Measurements from ENCODE around the gene TASP1.
"Not testable (repeated sequence)": the region's sequence is repeated elsewhere in the genome, so short reads cannot be mapped to it uniquely, and the experiment has no call there.

The TASP1 gene

GRCh38 chr20:13392391-13392790 is 246.3 kb downstream of the TASP1 start:
- DNase-seq = no peak

- DNase-seq = no peak
These were observed 249.6 kb downstream of the TASP1 start for GRCh38 chr20:13389115-13389514.

GRCh38 chr20:13384132-13384531 is 254.6 kb downstream of the TASP1 start:
- DNase-seq = no peak

- no peak for DNase-seq
These were observed 255.9 kb downstream of the TASP1 start for GRCh38 chr20:13382786-13383185.

GRCh38 chr20:13380497-13381229 is 258.1 kb downstream of the TASP1 start:
- not testable (repeated sequence) for DNase-seq

- no peak for DNase-seq
These were observed 265.3 kb downstream of the TASP1 start for GRCh38 chr20:13373400-13373799.

- DNase-seq = no peak
These were observed 274.2 kb downstream of the TASP1 start for GRCh38 chr20:13364278-13365170.

GRCh38 chr20:13363473-13363872 is 275.3 kb downstream of the TASP1 start:
- DNase-seq = no peak

- DNase-seq = not testable (repeated sequence)
These were observed 276.6 kb downstream of the TASP1 start for GRCh38 chr20:13362165-13362564.

- DNase-seq = not testable (repeated sequence)
These were observed 279.8 kb downstream of the TASP1 start for GRCh38 chr20:13358936-13359335.

GRCh38 chr20:13357782-13358181 is 280.9 kb downstream of the TASP1 start:
- not testable (repeated sequence) for DNase-seq

GRCh38 chr20:13356591-13356990 is 282.1 kb downstream of the TASP1 start:
- no peak for DNase-seq

GRCh38 chr20:13355941-13356486 is 282.7 kb downstream of the TASP1 start:
- DNase-seq = no peak

GRCh38 chr20:13355411-13355810 is 283.3 kb downstream of the TASP1 start:
- DNase-seq = no peak

- no peak for DNase-seq
These were observed 285.3 kb downstream of the TASP1 start for GRCh38 chr20:13353261-13353945.

GRCh38 chr20:13349235-13349604 is 289.5 kb downstream of the TASP1 start:
- no peak for DNase-seq

- no peak for DNase-seq
These were observed 290.2 kb downstream of the TASP1 start for GRCh38 chr20:13348311-13349234.

GRCh38 chr20:13344671-13345070 is 294.1 kb downstream of the TASP1 start:
- no peak for DNase-seq

- DNase-seq = no peak
These were observed 296.1 kb downstream of the TASP1 start for GRCh38 chr20:13342469-13343242.

GRCh38 chr20:13341737-13342393 is 296.9 kb downstream of the TASP1 start:
- no peak for DNase-seq

GRCh38 chr20:13340088-13340487 is 298.6 kb downstream of the TASP1 start:
- no peak for DNase-seq

Data from activated effector memory CD4-positive, alpha-beta T cell treated with Interleukin-2 at 50 U/mL for 16 hours (primary cell).